GM23338 (cell line): ENCODE results near the gene TNS3. TPM values are rescaled to one million over a fixed set of nuclear protein-coding genes. Genes with fewer than 3 reads are reported as not detected.

Experiments used
- ATAC-seq: fragments of 200-7000 bp; cut with Tn5 transposase; 3 replicates; pipeline ENCODE4 v1.9.1; 2020
- DNase-seq: peaks from one replicate; pipeline ENCODE4 v3.0.0-alpha.2; 2015; ENCODE audit warnings: low spot score
- H2AFZ ChIP-seq: fragments of 200-600 bp; sonication (generic); 2 replicates; pipeline ENCODE4 v1.8.0; 2016; ENCODE audit warnings: antibody characterized with exemption, mild to moderate bottlenecking, moderate library complexity
- H3F3A ChIP-seq: fragments of 200-600 bp; sonication (generic); replicated peaks from 2 replicates; pipeline ENCODE4 v1.8.0; 2017; ENCODE audit warnings: antibody characterized with exemption, mixed run types, low read depth
- H3K27ac ChIP-seq: fragments of 200-600 bp; sonication (generic); 2 replicates; pipeline ENCODE4 v1.6.1; 2016; ENCODE audit warnings: low read depth
- H3K27me3 ChIP-seq: fragments of 200-600 bp; sonication (generic); 2 replicates; pipeline ENCODE4 v1.8.0; 2016; ENCODE audit warnings: mild to moderate bottlenecking, mixed run types, moderate library complexity; ENCODE audit not compliant: insufficient read depth
- H3K36me3 ChIP-seq: fragments of 200-600 bp; sonication (generic); 2 replicates; pipeline ENCODE4 v1.8.0; 2016; ENCODE audit warnings: mild to moderate bottlenecking; ENCODE audit not compliant: insufficient read depth
- H3K4me1 ChIP-seq: fragments of 200-600 bp; sonication (generic); 2 replicates; pipeline ENCODE4 v1.8.0; 2016; ENCODE audit warnings: mild to moderate bottlenecking, moderate library complexity; ENCODE audit not compliant: insufficient read depth
- H3K4me2 ChIP-seq: fragments of 200-600 bp; sonication (generic); 2 replicates; pipeline ENCODE4 v1.7.1; 2017; ENCODE audit warnings: mixed run types
- H3K4me3 ChIP-seq: fragments of 200-600 bp; sonication (generic); 2 replicates; pipeline ENCODE4 v1.6.1; 2016; ENCODE audit warnings: mixed run types
- H3K79me2 ChIP-seq: fragments of 200-600 bp; sonication (generic); replicated peaks from 2 replicates; pipeline ENCODE4 v1.8.0; 2017; ENCODE audit warnings: mild to moderate bottlenecking; ENCODE audit not compliant: insufficient read depth
- H3K9me2 ChIP-seq: fragments of 200-600 bp; sonication (generic); 2 replicates; pipeline ENCODE4 v1.8.0; 2017; ENCODE audit not compliant: insufficient read depth
- H4K20me1 ChIP-seq: fragments of 200-600 bp; sonication (generic); replicated peaks from 2 replicates; pipeline ENCODE4 v1.8.0; 2017; ENCODE audit warnings: mild to moderate bottlenecking; ENCODE audit not compliant: insufficient read depth
- H3K27ac Mint-ChIP-seq: 2 replicates; pipeline ENCODE4 v1.8.0; 2020; ENCODE audit warnings: inconsistent platforms, mild to moderate bottlenecking, moderate library complexity, mixed read lengths
- H3K27me3 Mint-ChIP-seq: 3 replicates; pipeline ENCODE4 v1.8.0; 2022; ENCODE audit warnings: low read depth, mild to moderate bottlenecking, moderate library complexity, mixed read lengths, inconsistent platforms; ENCODE audit not compliant: insufficient read depth, poor library complexity
- H3K36me3 Mint-ChIP-seq: 3 replicates; pipeline ENCODE4 v1.8.0; 2021; ENCODE audit warnings: low read depth, mild to moderate bottlenecking, inconsistent platforms, moderate library complexity, mixed read lengths
- H3K4me1 Mint-ChIP-seq: 3 replicates; pipeline ENCODE4 v1.8.0; 2020; ENCODE audit warnings: mild to moderate bottlenecking, inconsistent platforms, mixed read lengths
- H3K4me3 Mint-ChIP-seq: 3 replicates; pipeline ENCODE4 v1.8.0; 2021; ENCODE audit warnings: moderate library complexity, mild to moderate bottlenecking, inconsistent platforms, mixed read lengths
- H3K9me3 Mint-ChIP-seq: 3 replicates; pipeline ENCODE4 v1.8.0; 2020; ENCODE audit warnings: moderate library complexity, mild to moderate bottlenecking, inconsistent platforms, mixed read lengths
- CREB1 ChIP-seq: fragments of 250-450 bp; sonication (Bioruptor Pico); IDR thresholded peaks from 2 replicates; pipeline ENCODE4 v1.5.0; 2020; ENCODE audit warnings: low read depth, mild to moderate bottlenecking, moderate library complexity
- CTCF ChIP-seq, 2 experiments: fragments of 200-600 bp in 1 of 2; sonication (generic) in 1 of 2; conservative IDR thresholded peaks; 2 replicates each; pipeline versions ENCODE4 v1.5.1 to v1.6.1; 2016 to 2017; ENCODE audit warnings: antibody characterized with exemption in 2 of 2, low read depth in 2 of 2, mild to moderate bottlenecking in 2 of 2, moderate library complexity in 1 of 2
- ETS1 ChIP-seq: IDR thresholded peaks from 2 replicates; pipeline ENCODE4 v1.6.1; 2016; ENCODE audit warnings: antibody characterized with exemption
- EZH2 ChIP-seq: fragments of 200-600 bp; sonication (generic); IDR thresholded peaks from one replicate; pipeline ENCODE4 v1.8.0; 2017; ENCODE audit warnings: antibody characterized with exemption, mild to moderate bottlenecking, low read depth; ENCODE audit not compliant: unreplicated experiment
- EZH2phosphoT487 ChIP-seq: fragments of 200-600 bp; sonication (generic); IDR thresholded peaks from one replicate; pipeline ENCODE4 v1.8.1; 2018; ENCODE audit warnings: antibody characterized with exemption; ENCODE audit not compliant: unreplicated experiment
- JUNB ChIP-seq: IDR thresholded peaks from one replicate; pipeline ENCODE4 v1.6.1; 2016; ENCODE audit warnings: antibody characterized with exemption; ENCODE audit not compliant: unreplicated experiment
- NANOG ChIP-seq: IDR thresholded peaks from 2 replicates; pipeline ENCODE4 v1.6.1; 2016; ENCODE audit warnings: antibody characterized with exemption, borderline replicate concordance
- POLR2AphosphoS5 ChIP-seq: IDR thresholded peaks from 2 replicates; pipeline ENCODE4 v1.6.1; 2016; ENCODE audit warnings: antibody characterized with exemption, low read depth
- REST ChIP-seq: IDR thresholded peaks from one replicate; pipeline ENCODE4 v1.6.1; 2018; ENCODE audit warnings: antibody characterized with exemption; ENCODE audit not compliant: unreplicated experiment
- STAT1 ChIP-seq: IDR thresholded peaks from one replicate; pipeline ENCODE4 v1.6.1; 2016; ENCODE audit warnings: antibody characterized with exemption; ENCODE audit not compliant: unreplicated experiment
- ZNF114 ChIP-seq: fragments of 250-450 bp; sonication (Bioruptor Pico); IDR thresholded peaks from 2 replicates; pipeline ENCODE4 v1.5.0; 2020; ENCODE audit warnings: mild to moderate bottlenecking, moderate library complexity
- ZNF331 ChIP-seq: fragments of 250-450 bp; sonication (Bioruptor Pico); IDR thresholded peaks from 2 replicates; pipeline ENCODE4 v1.5.0; 2020; ENCODE audit warnings: low read depth, mild to moderate bottlenecking, moderate library complexity
- ZNF462 ChIP-seq: fragments of 250-450 bp; sonication (Bioruptor Pico); IDR thresholded peaks from 2 replicates; pipeline ENCODE4 v1.5.0; 2020; ENCODE audit warnings: mild to moderate bottlenecking, moderate library complexity
- polyA plus RNA-seq: library from polyadenylated mRNA; unstranded; fragments of >200 nt; fragmentation: Nextera tagmentation; extraction: Ambion mirVana; gene quantifications from 2 replicates; pipeline ENCODE4 v1.2.1, GENCODE V29; 2016
- total RNA-seq: library from RNA; depleted of rRNA; stranded (reverse); fragments of >200 nt; shearing (Covaris generic); gene quantifications from 2 replicates; pipeline ENCODE4 v1.2.3, GENCODE V29; 2014

Gene TNS3
- total and polyA plus RNA-seq, 2 experiments from 2014 or later = 6.2 to 28.7 TPM

- no peaks in the 10 kb centered on the region for H3K79me2 ChIP-seq
- H4K20me1 ChIP-seq = no peaks in the 10 kb centered on the region; the same call in 1 of the 2 replicates
- TF ChIP-seq JUNB (no peak), CTCF (conservative IDR thresholded peaks at IDR 0.05; ENCODE audit: low read depth in 2 of 2) (no peak), POLR2AphosphoS5 (no peak), ZNF462 (CRISPR knock-in tag) (no peak), ZNF331 (CRISPR knock-in tag) (no peak), NANOG (no peak), EZH2 (no peak), CREB1 (CRISPR knock-in tag) (no peak), EZH2phosphoT487 (no peak), STAT1 (no peak), ETS1 (no peak), ZNF114 (CRISPR knock-in tag) (no peak), REST (no peak)
- Mint-ChIP-seq H3K9me3 (no peaks in the 10 kb centered on the region), H3K27ac (no peak overlapping the region), H3K4me3 (no peak overlapping the region), H3K36me3 (no peaks in the 10 kb centered on the region; the same call in 2 of the 3 replicates), H3K27me3 (peaks cover 3% of the 10 kb centered on the region), H3K4me1 (peaks cover 33% of the 10 kb centered on the region)
- ATAC-seq (no peak), DNase-seq (no peak)
- no peak overlapping the region for H3K4me3 ChIP-seq
- H3F3A ChIP-seq = no peaks in the 10 kb centered on the region
- H3K4me1 ChIP-seq = peaks cover 20% of the 10 kb centered on the region
- H3K36me3 ChIP-seq = no peaks in the 10 kb centered on the region
- no peak overlapping the region for H3K27ac ChIP-seq
- no peaks in the 10 kb centered on the region for H3K9me2 ChIP-seq
- H2AFZ ChIP-seq = no peak overlapping the region
- H3K27me3 ChIP-seq = no peaks in the 10 kb centered on the region
- no peak overlapping the region for H3K4me2 ChIP-seq
Observed at GRCh38 chr7:47336472-47337425, 245.2 kb downstream of the TNS3 start.
